SK-N-SH (cell line): ENCODE results near the gene PLAAT1.

Experiments used
- CTCF ChIP-seq: fragments of 200-600 bp; sonication (generic); IDR thresholded peaks from 2 replicates; pipeline ENCODE4 v1.6.1; 2017; ENCODE audit warnings: antibody characterized with exemption, mild to moderate bottlenecking, moderate library complexity
- EP300 ChIP-seq, 2 experiments: IDR thresholded peaks; 2 replicates each; pipeline versions ENCODE4 v1.4.0 to v1.6.1; 2012; ENCODE audit warnings: borderline replicate concordance in 1 of 2, low read depth in 1 of 2, low read length in 1 of 2
- POLR2AphosphoS5 ChIP-seq: IDR thresholded peaks from 2 replicates; pipeline ENCODE4 v1.6.1; 2012; ENCODE audit warnings: low read depth, low read length
- REST ChIP-seq: IDR thresholded peaks from 2 replicates; pipeline ENCODE4 v1.6.1; 2012; ENCODE audit warnings: mild to moderate bottlenecking, low read depth, low read length, moderate library complexity

GRCh38 chr3:193262707-193263106 lies 21.7 kb downstream of the PLAAT1 start:
- TF ChIP-seq CTCF (no peak), EP300 (IDR thresholded peaks at IDR 0.05; ENCODE audit: borderline replicate concordance in 1 of 2, low read depth in 1 of 2, low read length in 1 of 2) (no peak), POLR2AphosphoS5 (no peak), REST (no peak)
